Neutrophil (primary cell): Measurements from ENCODE around the gene C1QTNF1.

Source experiments
- H3K27ac ChIP-seq: fragments of 200-600 bp; sonication (generic); 2 replicates; pipeline ENCODE4 v1.5.1; 2016; ENCODE audit warnings: mild to moderate bottlenecking, moderate library complexity
- H3K27me3 ChIP-seq: fragments of 200-600 bp; sonication (generic); 2 replicates; pipeline ENCODE4 v1.6.0; 2016; ENCODE audit warnings: mild to moderate bottlenecking
- H3K36me3 ChIP-seq: fragments of 200-600 bp; sonication (generic); 2 replicates; pipeline ENCODE4 v1.5.1; 2017
- H3K4me1 ChIP-seq, 2 experiments: fragments of 200-600 bp in 1 of 2; sonication (generic) in 1 of 2; 1 replicate in 1 of 2; 2 replicates in 1 of 2; pipeline versions ENCODE4 v1.5.1 to v1.6.1; 2013 to 2016; ENCODE audit warnings: low read depth in 1 of 2, low read length in 1 of 2, mild to moderate bottlenecking in 1 of 2, moderate library complexity in 1 of 2; ENCODE audit not compliant: control insufficient read depth in 1 of 2, insufficient read depth in 1 of 2
- H3K4me3 ChIP-seq, 2 experiments: fragments of 200-600 bp in 1 of 2; sonication (generic) in 1 of 2; 1 replicate in 1 of 2; 2 replicates in 1 of 2; pipeline ENCODE4 v1.5.1; 2013 to 2016; ENCODE audit warnings: low read depth in 1 of 2, low read length in 1 of 2, mild to moderate bottlenecking in 1 of 2, moderate library complexity in 1 of 2
- H3K9me3 ChIP-seq: fragments of 200-600 bp; sonication (generic); 2 replicates; pipeline ENCODE4 v1.5.1; 2016
- CTCF ChIP-seq: fragments of 200-600 bp; sonication (generic); IDR thresholded peaks from 2 replicates; pipeline ENCODE4 v1.5.1; 2016; ENCODE audit warnings: antibody characterized with exemption

Gene C1QTNF1

DNA sequence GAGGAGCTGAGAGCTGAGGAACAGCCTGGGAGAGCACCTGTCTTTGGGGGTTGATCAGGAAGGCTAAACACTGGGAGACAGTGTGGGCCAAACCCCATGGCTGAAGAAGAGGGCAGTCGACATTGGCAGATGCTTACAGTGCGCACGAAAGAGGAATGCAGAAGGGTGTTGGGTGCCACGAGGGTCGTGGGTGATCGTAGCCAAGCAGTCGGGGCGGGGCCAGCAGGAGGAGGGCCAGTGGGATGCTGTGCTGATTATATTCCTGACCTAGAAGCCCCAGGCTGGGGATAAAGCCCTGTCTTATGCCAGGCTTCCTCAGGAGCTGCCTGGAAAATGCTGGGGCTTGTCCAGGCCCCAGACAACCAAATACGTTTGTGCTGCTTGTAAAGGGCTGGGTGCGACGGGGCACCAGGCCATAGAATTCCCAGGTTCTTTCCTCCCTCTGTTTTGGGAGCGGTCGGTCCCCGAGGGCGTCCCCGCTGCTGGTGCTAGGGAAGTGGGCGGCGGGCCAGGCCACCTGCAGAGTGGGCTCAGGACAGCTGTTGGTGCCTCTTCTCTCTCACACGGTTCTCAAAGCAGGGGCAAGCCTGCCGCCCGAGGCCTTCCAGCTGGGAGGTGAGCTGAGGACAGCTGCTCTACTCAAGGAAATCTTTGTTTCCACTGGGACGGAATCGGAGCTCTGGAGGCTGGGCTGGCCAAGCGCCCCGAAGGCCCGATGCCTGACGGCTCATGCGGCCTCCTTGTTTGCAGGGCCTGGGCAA is 10.0 kb downstream of the C1QTNF1 start:
- no peaks in the 10 kb centered on the region for H3K4me1 ChIP-seq
- peaks cover 83% of the 10 kb centered on the region for H3K27me3 ChIP-seq
- TF ChIP-seq CTCF, result no peak
- H3K4me3 ChIP-seq, result no peak overlapping the region
- H3K27ac ChIP-seq, result no peak overlapping the region
- H3K36me3 ChIP-seq, result no peaks in the 10 kb centered on the region
- no peaks in the 10 kb centered on the region for H3K9me3 ChIP-seq

DNA sequence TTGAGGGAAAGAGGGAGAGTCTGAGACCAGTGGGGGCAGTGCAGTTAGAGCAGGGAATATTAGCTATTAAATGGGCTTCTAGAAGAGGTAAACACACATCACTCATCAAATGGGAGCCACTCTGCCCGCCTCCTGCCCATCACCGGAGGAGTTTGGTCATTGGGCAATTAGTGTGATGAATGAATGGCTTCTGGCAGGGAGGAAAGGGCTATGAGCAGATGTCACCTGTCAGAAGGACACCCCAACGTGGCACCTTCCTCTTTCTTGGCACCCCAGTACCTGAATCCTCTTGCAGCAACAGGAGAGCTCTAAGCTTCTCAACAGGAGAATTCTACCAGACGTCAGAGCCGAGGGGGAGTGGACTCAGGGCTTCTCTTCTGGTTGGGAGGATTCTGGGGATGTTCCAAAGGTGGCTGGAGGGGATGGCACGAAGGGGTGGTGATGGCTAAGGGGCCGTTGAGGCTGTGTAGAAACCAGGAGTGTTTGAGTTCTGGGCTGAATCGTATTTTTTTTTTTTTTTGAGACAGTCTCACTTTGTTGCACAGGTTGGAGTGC is 11.0 kb downstream of the C1QTNF1 start:
- Histone ChIP-seq H3K27ac (no peak overlapping the region), H3K4me3 (no peak overlapping the region), H3K9me3 (no peaks in the 10 kb centered on the region), H3K27me3 (peaks cover 78% of the 10 kb centered on the region), H3K4me1 (no peaks in the 10 kb centered on the region), H3K36me3 (no peaks in the 10 kb centered on the region)
- no peak for TF ChIP-seq CTCF

GRCh38 chr17:79035686-79036085 is 11.7 kb downstream of the C1QTNF1 start:
- Histone ChIP-seq H3K9me3 (no peaks in the 10 kb centered on the region), H3K36me3 (no peaks in the 10 kb centered on the region), H3K27me3 (peaks cover 74% of the 10 kb centered on the region), H3K4me1 (no peaks in the 10 kb centered on the region), H3K4me3 (no peak overlapping the region), H3K27ac (no peak overlapping the region)
- TF ChIP-seq CTCF, result no peak

DNA sequence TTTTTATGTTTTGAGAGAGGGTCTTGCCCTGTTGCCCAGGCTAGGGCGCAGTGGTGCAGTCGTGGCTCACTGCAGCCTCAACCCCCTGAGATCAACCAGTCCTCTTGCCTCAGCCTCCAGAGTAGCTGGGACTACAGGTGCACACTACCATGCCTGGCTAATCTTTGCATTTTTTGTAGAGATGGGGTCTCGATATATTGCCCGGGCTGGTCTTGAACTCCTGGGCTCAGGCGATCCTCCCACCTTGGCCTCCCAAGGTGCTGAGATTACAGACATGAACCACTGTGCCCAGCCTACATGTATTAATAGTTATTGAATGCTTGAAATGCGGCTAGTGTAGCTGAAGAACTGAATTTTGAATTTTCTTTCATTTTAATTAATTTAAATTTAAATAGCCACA is 12.2 kb downstream of the C1QTNF1 start:
- H3K4me1 ChIP-seq, result no peaks in the 10 kb centered on the region
- TF ChIP-seq CTCF, result no peak
- no peaks in the 10 kb centered on the region for H3K36me3 ChIP-seq
- peaks cover 70% of the 10 kb centered on the region for H3K27me3 ChIP-seq
- no peak overlapping the region for H3K4me3 ChIP-seq
- no peaks in the 10 kb centered on the region for H3K9me3 ChIP-seq
- H3K27ac ChIP-seq, result no peak overlapping the region

DNA sequence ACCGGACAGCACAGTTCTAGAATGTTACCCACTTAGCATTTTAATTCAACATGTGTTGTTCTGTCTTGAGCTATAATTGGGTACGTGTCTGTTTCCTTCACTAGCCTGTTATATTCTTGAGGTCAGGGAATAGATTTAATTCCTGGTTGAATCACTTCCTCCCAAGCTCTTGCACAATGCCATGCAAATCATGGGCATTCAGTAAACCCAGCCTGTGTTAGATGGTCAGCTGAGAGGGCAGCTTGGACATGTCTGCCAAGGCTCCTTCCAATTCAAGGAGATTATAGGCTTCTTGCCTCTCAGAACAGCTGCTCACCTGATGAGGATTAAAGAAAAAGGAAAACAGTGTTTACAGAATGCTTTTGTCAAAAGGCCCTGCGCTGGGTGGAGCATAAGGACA is 12.6 kb downstream of the C1QTNF1 start:
- no peak overlapping the region for H3K4me3 ChIP-seq
- H3K4me1 ChIP-seq, result no peaks in the 10 kb centered on the region
- H3K36me3 ChIP-seq, result no peaks in the 10 kb centered on the region
- H3K27ac ChIP-seq, result no peak overlapping the region
- peaks cover 66% of the 10 kb centered on the region for H3K27me3 ChIP-seq
- no peaks in the 10 kb centered on the region for H3K9me3 ChIP-seq
- TF ChIP-seq CTCF, result no peak
